Activated CD4-positive, CD25-positive, alpha-beta regulatory T cell treated with anti-CD3 and anti-CD28 coated beads, Interleukin-2, amount 50 U/mL, for 16 hours (primary cell): ENCODE results near the gene NLRP1.

Experiments
- DNase-seq: peaks from one replicate; pipeline ENCODE4 v3.0.0-alpha.2; 2020; ENCODE audit warnings: low read depth, low spot score

NLRP1 gene

GRCh38 chr17:5557485-5557884 is 26.8 kb downstream of the NLRP1 start:
- no peak for DNase-seq

GRCh38 chr17:5555254-5555653 is 29.1 kb downstream of the NLRP1 start:
- DNase-seq = no peak

- DNase-seq = no peak
Observed at GRCh38 chr17:5553479-5553878, 30.8 kb downstream of the NLRP1 start.

- DNase-seq = no peak
Observed at GRCh38 chr17:5552841-5553240, 31.5 kb downstream of the NLRP1 start.

- DNase-seq = no peak
Observed at GRCh38 chr17:5545051-5545987, 39.0 kb downstream of the NLRP1 start.

GRCh38 chr17:5544115-5544514 is 40.2 kb downstream of the NLRP1 start:
- DNase-seq = no peak

GRCh38 chr17:5541610-5542202 is 42.6 kb downstream of the NLRP1 start:
- DNase-seq = no peak

- DNase-seq = no peak
Observed at GRCh38 chr17:5540321-5540720, 44.0 kb downstream of the NLRP1 start.

- DNase-seq = no peak
Observed at GRCh38 chr17:5539286-5539685, 45.0 kb downstream of the NLRP1 start.

- no peak for DNase-seq
Observed at GRCh38 chr17:5536866-5537650, 47.3 kb downstream of the NLRP1 start.

- no peak for DNase-seq
Observed at GRCh38 chr17:5535436-5535835, 48.9 kb downstream of the NLRP1 start.

GRCh38 chr17:5533486-5534315 is 50.6 kb downstream of the NLRP1 start:
- no peak for DNase-seq

- DNase-seq = no peak
Observed at GRCh38 chr17:5532581-5532980, 51.7 kb downstream of the NLRP1 start.

GRCh38 chr17:5531085-5531418 is 53.3 kb downstream of the NLRP1 start:
- no peak for DNase-seq

- DNase-seq = no peak
Observed at GRCh38 chr17:5530265-5531084, 53.8 kb downstream of the NLRP1 start.

GRCh38 chr17:5527601-5528250 is 56.6 kb downstream of the NLRP1 start:
- DNase-seq = no peak

- DNase-seq = no peak
Observed at GRCh38 chr17:5526821-5527598, 57.3 kb downstream of the NLRP1 start.

GRCh38 chr17:5523249-5523648 is 61.1 kb downstream of the NLRP1 start:
- no peak for DNase-seq

GRCh38 chr17:5522476-5522875 is 61.8 kb downstream of the NLRP1 start:
- DNase-seq = no peak
